ENCODE measurements around the gene GPATCH8.

The GPATCH8 gene

GRCh38 chr17:44376124-44376523 lies 127.1 kb downstream of the GPATCH8 start:
- no CpG with 5 or more reads among the region's 5 CpGs for WGBS (ENCODE audit: extremely low coverage, insufficient coverage, insufficient read length)
- Histone ChIP-seq H3K18ac (ENCODE audit: low read length) (no peak overlapping the region), H2BK12ac (ENCODE audit: low read length) (no peak overlapping the region)

GRCh38 chr17:44375196-44376017 lies 127.8 kb downstream of the GPATCH8 start:
- peak overlapping the region; percentile 20 for H4K12ac ChIP-seq (ENCODE audit: low read depth, low read length)
- WGBS (ENCODE audit: extremely low coverage, insufficient coverage, insufficient read length): no CpG with 5 or more reads among the region's 22 CpGs

More at GRCh38 chr17:44376124-44376523, 127.1 kb downstream of the GPATCH8 start:
- Histone ChIP-seq H3K4me2 (ENCODE audit: low read length) (no peak overlapping the region), H4K8ac (ENCODE audit: low read depth, low read length) (no peak overlapping the region), H2AK5ac (ENCODE audit: low read length) (no peak overlapping the region), H3K4ac (ENCODE audit: low read depth, low read length) (no peak overlapping the region), H2BK120ac (ENCODE audit: insufficient read depth, low read length, poor library complexity) (no peak overlapping the region), H3K36me3 (ENCODE audit: control insufficient read depth in 1 of 2, insufficient read depth in 2 of 2, low read length in 2 of 2) (no peaks in the 10 kb centered on the region), H3K27ac (ENCODE audit: low read depth, low read length) (no peak overlapping the region), H2AFZ (ENCODE audit: insufficient read depth, low read length, poor library complexity) (no peak overlapping the region), H3K4me1 (ENCODE audit: control insufficient read depth in 1 of 2, insufficient read depth in 2 of 2, low read length in 2 of 2) (peaks cover 10 to 12% of the 10 kb centered on the region in 2 experiments), H4K12ac (ENCODE audit: low read depth, low read length) (no peak overlapping the region), H3K23ac (ENCODE audit: low read length) (no peak overlapping the region), H3K14ac (ENCODE audit: low read length) (no peak overlapping the region), H3K4me3 (ENCODE audit: low read depth, low read length) (no peak overlapping the region), H4K91ac (ENCODE audit: low read depth, low read length) (no peak overlapping the region), H3K9me3 (ENCODE audit: insufficient read depth, low read depth, low read length) (peaks cover 3% of the 10 kb centered on the region), H3K27me3 (ENCODE audit: insufficient read depth, low read length) (no peaks in the 10 kb centered on the region), H3K79me2 (ENCODE audit: control insufficient read depth, insufficient read depth, low read length, poor library complexity) (peaks cover 2% of the 10 kb centered on the region), H2BK5ac (ENCODE audit: low read depth, low read length, poor library complexity) (no peak overlapping the region), H3K9ac (ENCODE audit: low read length) (no peak overlapping the region), H3K79me1 (ENCODE audit: low read length) (no peaks in the 10 kb centered on the region)
- DNase-seq: no peak

GRCh38 chr17:44374306-44375195 lies 128.7 kb downstream of the GPATCH8 start:
- DNase-seq: no peak
- H3K27me3 ChIP-seq (ENCODE audit: insufficient read depth, low read length): no peaks in the 10 kb centered on the region
- no CpG with 5 or more reads among the region's 31 CpGs for WGBS (ENCODE audit: extremely low coverage, insufficient coverage, insufficient read length)

More at GRCh38 chr17:44375196-44376017, 127.8 kb downstream of the GPATCH8 start:
- no peaks in the 10 kb centered on the region for H3K79me1 ChIP-seq (ENCODE audit: low read length)
- no peak overlapping the region for H3K23ac ChIP-seq (ENCODE audit: low read length)
- no peak overlapping the region for H2AK5ac ChIP-seq (ENCODE audit: low read length)
- no peak overlapping the region for H2BK120ac ChIP-seq (ENCODE audit: insufficient read depth, low read length, poor library complexity)
- no peak overlapping the region for H3K4me2 ChIP-seq (ENCODE audit: low read length)
- H4K91ac ChIP-seq (ENCODE audit: low read depth, low read length): no peak overlapping the region
- no peaks in the 10 kb centered on the region for H3K36me3 ChIP-seq (ENCODE audit: control insufficient read depth in 1 of 2, insufficient read depth in 2 of 2, low read length in 2 of 2)
- H3K14ac ChIP-seq (ENCODE audit: low read length): no peak overlapping the region
- H3K4me1 ChIP-seq (ENCODE audit: control insufficient read depth in 1 of 2, insufficient read depth in 2 of 2, low read length in 2 of 2): peaks cover 10 to 12% of the 10 kb centered on the region in 2 experiments
- no peak overlapping the region for H3K18ac ChIP-seq (ENCODE audit: low read length)
- no peak overlapping the region for H3K4me3 ChIP-seq (ENCODE audit: low read depth, low read length)
- H2BK5ac ChIP-seq (ENCODE audit: low read depth, low read length, poor library complexity): no peak overlapping the region
- no peaks in the 10 kb centered on the region for H3K27me3 ChIP-seq (ENCODE audit: insufficient read depth, low read length)
- no peak for DNase-seq
- no peak overlapping the region for H2AFZ ChIP-seq (ENCODE audit: insufficient read depth, low read length, poor library complexity)
- H3K9ac ChIP-seq (ENCODE audit: low read length): no peak overlapping the region
- H3K4ac ChIP-seq (ENCODE audit: low read depth, low read length): no peak overlapping the region
- H3K9me3 ChIP-seq (ENCODE audit: insufficient read depth, low read depth, low read length): peaks cover 3% of the 10 kb centered on the region
- peaks cover 2% of the 10 kb centered on the region for H3K79me2 ChIP-seq (ENCODE audit: control insufficient read depth, insufficient read depth, low read length, poor library complexity)
- no peak overlapping the region for H4K8ac ChIP-seq (ENCODE audit: low read depth, low read length)
- no peak overlapping the region for H3K27ac ChIP-seq (ENCODE audit: low read depth, low read length)
- no peak overlapping the region for H2BK12ac ChIP-seq (ENCODE audit: low read length)

GRCh38 chr17:44372036-44372435 lies 131.2 kb downstream of the GPATCH8 start:
- H2BK12ac ChIP-seq (ENCODE audit: low read length): no peak overlapping the region
- no CpG with 5 or more reads among the region's 10 CpGs for WGBS (ENCODE audit: extremely low coverage, insufficient coverage, insufficient read length)
- DNase-seq: no peak

More at GRCh38 chr17:44374306-44375195, 128.7 kb downstream of the GPATCH8 start:
- no peak overlapping the region for H4K91ac ChIP-seq (ENCODE audit: low read depth, low read length)
- H3K4me1 ChIP-seq (ENCODE audit: control insufficient read depth in 1 of 2, insufficient read depth in 2 of 2, low read length in 2 of 2): peaks cover 10 to 12% of the 10 kb centered on the region in 2 experiments
- no peak overlapping the region for H3K9ac ChIP-seq (ENCODE audit: low read length)
- H2BK12ac ChIP-seq (ENCODE audit: low read length): peak overlapping the region; percentile 16
- no peak overlapping the region for H3K4me3 ChIP-seq (ENCODE audit: low read depth, low read length)
- H3K36me3 ChIP-seq (ENCODE audit: control insufficient read depth in 1 of 2, insufficient read depth in 2 of 2, low read length in 2 of 2): no peaks in the 10 kb centered on the region
- H3K79me2 ChIP-seq (ENCODE audit: control insufficient read depth, insufficient read depth, low read length, poor library complexity): peaks cover 2% of the 10 kb centered on the region
- H3K9me3 ChIP-seq (ENCODE audit: insufficient read depth, low read depth, low read length): peaks cover 3% of the 10 kb centered on the region
- H4K12ac ChIP-seq (ENCODE audit: low read depth, low read length): no peak overlapping the region
- H2BK120ac ChIP-seq (ENCODE audit: insufficient read depth, low read length, poor library complexity): no peak overlapping the region
- H2AFZ ChIP-seq (ENCODE audit: insufficient read depth, low read length, poor library complexity): no peak overlapping the region
- H2BK5ac ChIP-seq (ENCODE audit: low read depth, low read length, poor library complexity): no peak overlapping the region
- no peak overlapping the region for H3K18ac ChIP-seq (ENCODE audit: low read length)
- H2AK5ac ChIP-seq (ENCODE audit: low read length): no peak overlapping the region
- H3K23ac ChIP-seq (ENCODE audit: low read length): no peak overlapping the region
- H3K4me2 ChIP-seq (ENCODE audit: low read length): no peak overlapping the region
- no peak overlapping the region for H3K4ac ChIP-seq (ENCODE audit: low read depth, low read length)
- H3K27ac ChIP-seq (ENCODE audit: low read depth, low read length): no peak overlapping the region
- peak overlapping the region; percentile 31 for H4K8ac ChIP-seq (ENCODE audit: low read depth, low read length)
- H3K14ac ChIP-seq (ENCODE audit: low read length): no peak overlapping the region
- no peaks in the 10 kb centered on the region for H3K79me1 ChIP-seq (ENCODE audit: low read length)

More at GRCh38 chr17:44372036-44372435, 131.2 kb downstream of the GPATCH8 start:
- H3K79me1 ChIP-seq (ENCODE audit: low read length): no peaks in the 10 kb centered on the region
- H3K4ac ChIP-seq (ENCODE audit: low read depth, low read length): no peak overlapping the region
- H3K4me3 ChIP-seq (ENCODE audit: low read depth, low read length): no peak overlapping the region
- H3K14ac ChIP-seq (ENCODE audit: low read length): no peak overlapping the region
- H3K4me1 ChIP-seq (ENCODE audit: control insufficient read depth in 1 of 2, insufficient read depth in 2 of 2, low read length in 2 of 2): peaks cover 10 to 12% of the 10 kb centered on the region in 2 experiments
- no peak overlapping the region for H4K91ac ChIP-seq (ENCODE audit: low read depth, low read length)
- no peak overlapping the region for H2AK5ac ChIP-seq (ENCODE audit: low read length)
- H3K36me3 ChIP-seq (ENCODE audit: control insufficient read depth in 1 of 2, insufficient read depth in 2 of 2, low read length in 2 of 2): no peaks in the 10 kb centered on the region
- no peak overlapping the region for H3K4me2 ChIP-seq (ENCODE audit: low read length)
- H2BK120ac ChIP-seq (ENCODE audit: insufficient read depth, low read length, poor library complexity): no peak overlapping the region
- no peaks in the 10 kb centered on the region for H3K9me3 ChIP-seq (ENCODE audit: insufficient read depth, low read depth, low read length)
- H3K27me3 ChIP-seq (ENCODE audit: insufficient read depth, low read length): no peaks in the 10 kb centered on the region
- no peak overlapping the region for H3K18ac ChIP-seq (ENCODE audit: low read length)
- no peak overlapping the region for H3K9ac ChIP-seq (ENCODE audit: low read length)
- H2AFZ ChIP-seq (ENCODE audit: insufficient read depth, low read length, poor library complexity): no peak overlapping the region
- H3K79me2 ChIP-seq (ENCODE audit: control insufficient read depth, insufficient read depth, low read length, poor library complexity): peaks cover 2% of the 10 kb centered on the region
- H4K12ac ChIP-seq (ENCODE audit: low read depth, low read length): no peak overlapping the region
- no peak overlapping the region for H4K8ac ChIP-seq (ENCODE audit: low read depth, low read length)
- no peak overlapping the region for H3K27ac ChIP-seq (ENCODE audit: low read depth, low read length)
- no peak overlapping the region for H2BK5ac ChIP-seq (ENCODE audit: low read depth, low read length, poor library complexity)
- H3K23ac ChIP-seq (ENCODE audit: low read length): no peak overlapping the region

Data from trophoblast cell (in vitro differentiated cells and primary cell).